SH-SY5Y (cell line): ENCODE data around the gene ETV5.

ENCODE experiments used
- GATA2 ChIP-seq: IDR thresholded peaks from 2 replicates; pipeline ENCODE4 v1.6.1; 2011; ENCODE audit warnings: mild to moderate bottlenecking, low read depth, low read length
- GATA3 ChIP-seq: IDR thresholded peaks from 2 replicates; pipeline ENCODE4 v1.6.1; 2011; ENCODE audit warnings: low read depth, mild to moderate bottlenecking, low read length, moderate library complexity

GRCh38 chr3:186105543-186105942, 3.3 kb downstream of the ETV5 start:
- TF ChIP-seq GATA2 (no peak), GATA3 (no peak)
